IPS-20b (cell line): Measurements from ENCODE around the gene WFS1.

Source experiments
- H3K27ac ChIP-seq: one replicate; pipeline ENCODE4 v1.5.1; 2013; ENCODE audit warnings: low read length
- H3K27me3 ChIP-seq: 2 replicates; pipeline ENCODE4 v1.6.1; 2013; ENCODE audit warnings: mild to moderate bottlenecking, low read length, inconsistent platforms; ENCODE audit not compliant: insufficient read depth
- H3K36me3 ChIP-seq: 2 replicates; pipeline ENCODE4 v1.6.1; 2013; ENCODE audit warnings: low read depth, mild to moderate bottlenecking, inconsistent platforms, low read length, moderate library complexity; ENCODE audit not compliant: insufficient read depth
- H3K4me1 ChIP-seq: 2 replicates; pipeline ENCODE4 v1.6.1; 2013; ENCODE audit warnings: mild to moderate bottlenecking, control low read depth, inconsistent platforms, low read length, moderate library complexity; ENCODE audit not compliant: insufficient read depth
- H3K4me3 ChIP-seq: 2 replicates; pipeline ENCODE4 v1.5.1; 2013; ENCODE audit warnings: mild to moderate bottlenecking, low read length, inconsistent platforms
- H3K9ac ChIP-seq: 2 replicates; pipeline ENCODE4 v1.6.1; 2013; ENCODE audit warnings: low read depth, mild to moderate bottlenecking, inconsistent platforms, low read length, moderate library complexity
- H3K9me3 ChIP-seq: 2 replicates; pipeline ENCODE4 v1.6.1; 2013; ENCODE audit warnings: mild to moderate bottlenecking, low read depth, low read length, inconsistent platforms; ENCODE audit not compliant: insufficient read depth

WFS1 gene

DNA sequence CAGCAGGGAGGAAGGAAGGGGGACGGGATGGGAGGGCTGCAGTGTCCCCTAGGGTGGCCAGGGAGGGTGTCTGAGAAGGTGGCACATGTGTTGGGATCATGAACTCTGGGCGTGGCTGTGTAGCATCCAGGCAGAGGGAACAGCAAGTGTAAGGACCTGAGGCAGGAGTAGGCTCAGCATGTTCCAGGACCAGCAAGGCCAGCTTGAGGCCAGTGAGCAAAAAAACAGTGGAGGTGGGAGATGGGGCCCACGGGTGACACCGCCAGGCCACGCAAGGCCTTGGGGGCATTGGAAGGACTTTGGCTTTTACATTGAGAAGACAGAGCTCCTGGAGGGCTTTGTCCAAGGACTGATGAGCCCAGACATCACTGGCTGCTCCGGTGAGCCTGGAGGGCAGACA is 16.5 kb upstream of the WFS1 start:
- no peaks in the 10 kb centered on the region for H3K27me3 ChIP-seq
- no peak overlapping the region for H3K4me3 ChIP-seq
- no peaks in the 10 kb centered on the region for H3K9me3 ChIP-seq
- no peaks in the 10 kb centered on the region for H3K36me3 ChIP-seq
- H3K9ac ChIP-seq, result no peak overlapping the region
- peaks cover 6% of the 10 kb centered on the region; the same call in 1 of the 2 replicates for H3K4me1 ChIP-seq
- H3K27ac ChIP-seq, result no peak overlapping the region

DNA sequence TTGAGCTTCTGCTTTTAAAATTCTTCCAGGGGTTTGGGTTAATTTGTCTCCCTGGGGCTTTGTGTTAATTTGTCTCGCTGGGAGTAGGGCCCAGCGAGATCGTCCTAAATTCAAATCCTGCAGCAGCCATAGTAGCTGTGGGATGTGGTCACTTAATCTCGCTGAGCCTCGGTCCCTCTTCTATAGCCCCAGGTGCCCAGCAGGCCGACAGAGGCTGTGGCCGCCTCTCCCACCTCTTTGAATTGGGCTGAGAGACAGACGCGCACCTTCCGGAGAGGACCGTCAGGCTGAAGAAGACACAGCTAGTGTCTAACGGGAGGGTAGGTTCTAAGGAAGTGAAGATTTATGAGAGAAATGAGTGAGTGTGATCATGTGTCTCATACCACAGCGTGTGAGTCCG is 15.7 kb upstream of the WFS1 start:
- Histone ChIP-seq H3K9ac (no peak overlapping the region), H3K36me3 (no peaks in the 10 kb centered on the region), H3K27me3 (no peaks in the 10 kb centered on the region), H3K4me1 (peaks cover 4% of the 10 kb centered on the region; the same call in 1 of the 2 replicates), H3K27ac (no peak overlapping the region), H3K4me3 (no peak overlapping the region), H3K9me3 (no peaks in the 10 kb centered on the region)

DNA sequence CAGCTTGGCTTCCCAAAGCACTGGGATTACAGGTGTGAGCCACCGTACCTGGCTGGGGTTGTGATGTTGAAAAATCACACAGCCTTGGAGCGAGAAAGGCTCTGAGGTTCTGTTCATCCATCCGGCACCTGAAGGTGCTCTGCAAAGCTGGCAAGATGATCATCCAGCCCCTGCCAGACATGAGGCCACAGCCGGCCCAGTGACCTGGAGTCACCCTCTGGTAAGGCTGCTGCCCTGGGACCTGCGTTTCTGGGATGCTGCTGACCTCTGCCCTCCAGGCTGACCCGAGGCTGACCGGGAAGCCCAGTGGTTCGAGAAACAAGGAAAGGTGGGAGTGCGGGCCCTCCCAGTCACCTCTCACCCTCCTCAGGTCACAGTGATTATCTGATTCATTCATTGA is 13.5 kb upstream of the WFS1 start:
- Histone ChIP-seq H3K9ac (no peak overlapping the region), H3K9me3 (no peaks in the 10 kb centered on the region), H3K27me3 (no peaks in the 10 kb centered on the region), H3K36me3 (no peaks in the 10 kb centered on the region), H3K27ac (no peak overlapping the region), H3K4me3 (no peak overlapping the region), H3K4me1 (no peaks in the 10 kb centered on the region)

DNA sequence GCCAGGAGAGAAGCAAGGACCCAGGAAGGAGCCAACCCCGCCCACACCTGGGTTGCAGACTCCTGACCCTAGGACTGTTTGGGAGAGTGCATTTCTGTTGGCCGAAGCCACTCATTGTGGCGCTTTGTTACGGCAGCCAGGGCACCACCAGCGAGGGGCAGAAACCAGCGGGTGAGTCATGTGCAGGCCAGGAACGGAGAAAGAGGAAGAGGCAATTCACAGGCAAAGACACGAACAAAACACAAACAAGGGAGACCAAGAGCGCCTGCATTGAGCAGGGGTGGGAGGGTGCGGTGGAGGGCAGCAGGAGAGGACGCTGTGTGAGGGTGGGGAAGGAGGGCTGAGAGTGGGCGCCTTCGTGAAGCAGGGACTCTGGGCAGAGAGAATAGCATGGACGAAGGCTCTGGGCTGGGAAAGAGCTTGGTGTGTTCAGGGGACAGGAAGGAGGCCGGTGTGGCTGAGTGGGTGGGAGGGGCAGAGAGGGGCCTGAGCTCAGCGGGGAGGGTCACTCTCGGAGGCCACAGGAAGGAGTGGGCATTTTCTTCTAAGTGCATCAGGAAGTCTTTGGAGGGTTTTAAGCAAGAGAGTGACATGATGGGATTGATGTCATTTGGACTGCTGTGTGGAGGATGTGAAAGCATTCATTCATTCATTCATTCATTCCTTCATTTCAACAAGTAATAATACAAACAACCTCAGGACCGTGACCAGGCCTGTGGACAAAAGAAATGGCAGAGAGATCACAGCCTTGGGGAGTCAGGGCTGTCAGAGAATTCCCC is 12.2 kb upstream of the WFS1 start:
- H3K4me1 ChIP-seq, result no peaks in the 10 kb centered on the region
- H3K36me3 ChIP-seq, result no peaks in the 10 kb centered on the region
- H3K9me3 ChIP-seq, result no peaks in the 10 kb centered on the region
- H3K4me3 ChIP-seq, result peak overlapping the region; percentile 22; the same call in 1 of the 2 replicates
- H3K27ac ChIP-seq, result peak overlapping the region; percentile 24
- H3K9ac ChIP-seq, result peak overlapping the region; percentile 15; the same call in 1 of the 2 replicates
- H3K27me3 ChIP-seq, result no peaks in the 10 kb centered on the region

DNA sequence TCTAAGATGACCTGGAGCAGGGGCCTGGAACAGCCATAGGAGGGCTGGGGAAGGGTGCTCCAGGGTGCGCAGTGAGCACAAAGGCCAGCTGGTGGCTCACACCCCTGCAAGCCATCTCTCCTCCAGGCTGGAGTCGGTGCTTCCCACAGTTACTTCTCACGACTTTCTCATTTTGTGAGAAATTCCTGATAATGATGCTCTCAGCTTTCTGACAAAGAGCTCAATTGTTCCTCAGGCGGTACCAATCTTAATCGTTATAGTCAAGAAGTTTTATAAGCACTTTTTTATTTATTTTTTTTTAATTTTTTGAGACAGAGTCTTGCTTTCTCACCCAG is 11.7 kb upstream of the WFS1 start:
- no peak overlapping the region for H3K9ac ChIP-seq
- no peaks in the 10 kb centered on the region for H3K9me3 ChIP-seq
- no peak overlapping the region for H3K27ac ChIP-seq
- no peaks in the 10 kb centered on the region for H3K36me3 ChIP-seq
- H3K4me1 ChIP-seq, result no peaks in the 10 kb centered on the region
- no peaks in the 10 kb centered on the region for H3K27me3 ChIP-seq
- no peak overlapping the region for H3K4me3 ChIP-seq

DNA sequence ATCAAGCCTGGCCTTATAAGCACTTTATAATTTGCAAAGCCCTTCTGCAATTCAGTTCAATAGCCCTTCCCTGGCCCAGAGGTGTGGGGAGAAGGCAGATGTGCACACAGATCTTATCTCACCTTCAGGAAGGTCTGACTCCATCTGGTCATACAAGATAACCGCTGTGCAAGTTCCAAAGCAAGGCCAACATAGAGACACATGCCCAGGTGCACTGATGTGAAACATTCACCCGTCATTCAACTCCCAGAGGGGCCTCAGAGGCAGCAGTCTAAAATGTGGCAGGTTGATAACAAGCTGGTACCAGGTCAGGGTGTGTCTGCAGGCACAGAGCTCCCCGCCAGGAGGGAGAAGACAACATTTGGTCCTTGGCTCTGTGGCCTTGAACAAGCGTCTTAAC is 10.9 kb upstream of the WFS1 start:
- no peaks in the 10 kb centered on the region for H3K9me3 ChIP-seq
- no peak overlapping the region for H3K9ac ChIP-seq
- no peak overlapping the region for H3K4me3 ChIP-seq
- no peaks in the 10 kb centered on the region for H3K36me3 ChIP-seq
- H3K27me3 ChIP-seq, result no peaks in the 10 kb centered on the region
- no peak overlapping the region for H3K27ac ChIP-seq
- H3K4me1 ChIP-seq, result no peaks in the 10 kb centered on the region

DNA sequence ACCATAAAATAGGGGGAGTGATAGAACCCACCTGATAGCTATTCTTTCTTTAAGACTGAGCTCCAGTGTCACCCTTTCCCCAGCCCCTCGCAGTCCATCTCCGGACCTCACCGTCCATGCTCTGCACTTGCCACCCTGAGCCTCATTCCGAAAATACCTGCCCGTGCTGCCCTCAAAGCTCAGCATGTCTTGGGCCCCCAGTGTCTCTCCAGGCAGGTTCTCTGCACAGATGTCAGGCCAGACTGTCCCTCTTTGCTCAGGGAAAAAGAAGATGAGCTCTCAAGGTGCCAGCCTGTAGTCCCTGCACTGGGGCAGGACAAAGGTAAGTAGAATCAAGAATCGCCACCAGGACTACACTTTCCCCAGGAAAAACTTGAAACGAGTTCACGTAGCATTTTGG is 9.8 kb upstream of the WFS1 start:
- Histone ChIP-seq H3K4me1 (no peaks in the 10 kb centered on the region), H3K27ac (no peak overlapping the region), H3K27me3 (no peaks in the 10 kb centered on the region), H3K9ac (no peak overlapping the region), H3K36me3 (no peaks in the 10 kb centered on the region), H3K4me3 (no peak overlapping the region), H3K9me3 (no peaks in the 10 kb centered on the region)

DNA sequence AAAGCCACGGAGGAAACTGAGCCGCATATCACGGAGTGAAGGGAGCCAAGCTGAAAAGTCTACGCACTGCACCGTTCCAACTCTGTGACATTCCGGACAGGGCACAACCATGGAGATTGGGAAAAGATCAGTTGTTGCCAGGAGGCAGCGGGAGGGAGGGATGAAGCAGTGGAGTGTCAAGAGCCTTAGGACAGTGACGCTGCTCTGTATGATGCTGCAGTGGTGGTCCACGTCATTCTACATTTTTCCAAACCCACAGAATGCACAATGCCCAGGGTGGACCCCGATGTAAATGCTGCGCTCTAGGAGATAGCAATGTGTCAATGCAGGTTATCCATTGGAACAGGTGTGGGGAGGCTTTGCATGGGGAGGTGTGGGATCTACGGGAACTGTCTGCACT is 7.5 kb upstream of the WFS1 start:
- Histone ChIP-seq H3K27ac (no peak overlapping the region), H3K4me1 (no peaks in the 10 kb centered on the region)

DNA sequence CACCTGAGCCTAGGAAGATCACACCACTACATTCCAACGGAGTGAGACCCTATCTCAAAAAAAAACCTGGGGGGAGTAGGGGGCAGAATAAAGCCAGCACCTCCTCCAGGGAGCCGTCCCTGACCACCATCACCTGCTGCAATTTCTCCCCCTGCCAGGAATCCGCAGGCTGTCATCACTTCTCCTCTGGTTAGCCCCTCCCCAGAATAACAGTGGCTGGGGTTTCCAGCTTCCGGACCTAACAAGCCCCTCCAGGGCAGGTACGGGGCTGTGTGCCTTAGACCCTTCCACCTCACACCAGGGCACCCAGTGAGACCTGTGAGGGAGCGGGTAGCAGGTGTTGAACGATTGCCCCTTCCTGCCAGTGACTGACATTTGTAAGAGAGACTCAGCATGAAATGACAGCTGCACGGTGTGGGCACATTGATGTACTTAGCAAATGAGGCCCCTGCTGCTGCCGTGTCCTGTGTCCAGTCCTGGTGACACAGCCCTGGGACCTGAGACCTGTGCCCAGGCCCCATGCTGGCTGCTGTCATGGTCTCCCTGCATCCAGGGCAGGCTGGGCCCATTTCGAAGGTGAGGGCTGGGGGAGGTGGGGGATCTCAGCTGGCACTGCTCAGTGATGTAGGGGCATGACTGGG is 6.7 kb upstream of the WFS1 start:
- Histone ChIP-seq H3K9me3 (no peaks in the 10 kb centered on the region), H3K27ac (no peak overlapping the region), H3K4me1 (no peaks in the 10 kb centered on the region), H3K27me3 (0 out of 2 replicates have a peak, but pooled peaks cover 3% of the 10 kb centered on the region), H3K9ac (no peak overlapping the region), H3K4me3 (no peak overlapping the region), H3K36me3 (no peaks in the 10 kb centered on the region)

More for the DNA sequence above, 7.5 kb upstream of the WFS1 start:
- H3K36me3 ChIP-seq, result no peaks in the 10 kb centered on the region
- H3K9ac ChIP-seq, result no peak overlapping the region
- H3K27me3 ChIP-seq, result no peaks in the 10 kb centered on the region
- no peak overlapping the region for H3K4me3 ChIP-seq
- no peaks in the 10 kb centered on the region for H3K9me3 ChIP-seq

DNA sequence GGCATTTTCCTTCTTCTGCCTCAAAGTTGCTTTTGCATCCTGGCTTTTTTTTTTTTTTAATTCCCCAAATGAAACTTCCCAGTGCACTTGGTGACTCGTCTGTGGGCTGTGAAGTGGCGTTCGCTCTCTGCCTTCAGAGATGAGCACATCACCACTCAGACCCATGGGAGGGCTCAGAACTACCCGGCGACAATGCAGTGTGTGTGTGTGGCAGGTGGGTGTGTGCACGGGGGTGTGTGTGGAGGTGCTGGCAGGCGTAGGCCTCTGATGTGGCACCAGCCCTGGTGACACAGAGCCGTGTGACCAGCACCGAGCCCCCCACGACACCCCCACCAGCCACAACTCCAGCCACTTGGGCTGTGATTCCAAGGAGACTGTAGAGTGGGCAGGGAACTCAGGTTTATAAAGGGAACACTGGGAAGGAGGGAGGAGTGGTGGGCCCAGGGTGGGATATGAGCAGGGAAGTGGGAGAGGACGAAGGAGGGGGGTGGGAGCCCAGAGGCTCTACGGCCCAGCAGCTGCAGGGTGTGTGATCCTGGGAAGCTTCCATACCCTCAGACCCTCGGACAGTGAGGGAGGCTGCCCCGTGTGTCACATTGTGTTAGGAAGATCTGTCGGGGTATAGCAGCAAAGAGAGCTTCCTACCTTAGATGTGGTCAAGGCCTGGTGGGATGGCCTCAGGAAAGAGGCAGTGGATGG is 6.0 kb upstream of the WFS1 start:
- no peaks in the 10 kb centered on the region for H3K9me3 ChIP-seq
- no peak overlapping the region for H3K27ac ChIP-seq
- no peak overlapping the region for H3K9ac ChIP-seq
- peaks cover 10% of the 10 kb centered on the region; the same call in 1 of the 2 replicates for H3K27me3 ChIP-seq
- H3K36me3 ChIP-seq, result no peaks in the 10 kb centered on the region
- no peaks in the 10 kb centered on the region for H3K4me1 ChIP-seq
- no peak overlapping the region for H3K4me3 ChIP-seq

DNA sequence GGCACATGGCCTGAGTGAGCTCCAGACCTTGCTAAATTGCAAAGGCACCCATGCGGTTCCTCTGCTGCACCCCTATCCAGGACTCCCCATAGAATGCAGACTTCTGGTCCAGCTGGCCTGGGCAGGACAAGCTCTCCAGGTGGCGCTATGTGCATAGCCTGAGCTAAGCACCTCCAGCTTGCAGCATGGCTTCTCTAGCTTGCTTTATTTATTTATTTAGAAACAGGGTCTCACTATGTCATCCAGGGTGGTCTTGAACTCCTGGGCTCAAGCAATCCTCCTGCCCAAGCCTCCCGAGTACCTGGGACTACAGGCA is 5.5 kb upstream of the WFS1 start:
- Histone ChIP-seq H3K4me3 (no peak overlapping the region), H3K27ac (no peak overlapping the region), H3K27me3 (peaks cover 12% of the 10 kb centered on the region; the same call in 1 of the 2 replicates), H3K4me1 (peaks cover 4% of the 10 kb centered on the region; the same call in 1 of the 2 replicates), H3K36me3 (no peaks in the 10 kb centered on the region), H3K9me3 (no peaks in the 10 kb centered on the region), H3K9ac (no peak overlapping the region)

DNA sequence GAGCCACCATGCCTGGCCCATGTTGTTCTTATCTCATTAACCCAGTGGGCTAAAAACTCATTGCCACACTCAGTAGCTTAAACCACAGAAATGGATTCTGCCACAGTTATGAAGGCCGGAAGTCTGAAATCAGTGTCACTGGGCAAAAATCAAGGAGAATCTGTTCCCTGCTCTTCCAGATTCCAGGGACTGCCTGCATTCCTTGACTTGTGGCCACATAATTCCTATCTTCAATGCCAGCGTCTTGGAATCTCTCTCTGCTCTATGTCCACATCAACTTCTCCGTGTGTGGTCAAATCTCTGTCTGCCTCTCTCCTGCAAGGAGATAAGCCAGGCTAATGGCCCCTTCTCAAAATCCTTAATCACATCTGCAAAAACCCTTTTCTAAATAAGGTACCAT is 4.1 kb upstream of the WFS1 start:
- H3K9me3 ChIP-seq, result no peaks in the 10 kb centered on the region
- no peak overlapping the region for H3K4me3 ChIP-seq
- H3K36me3 ChIP-seq, result no peaks in the 10 kb centered on the region
- no peak overlapping the region for H3K27ac ChIP-seq
- H3K4me1 ChIP-seq, result peaks cover 5% of the 10 kb centered on the region; the same call in 1 of the 2 replicates
- H3K9ac ChIP-seq, result no peak overlapping the region
- H3K27me3 ChIP-seq, result peaks cover 12% of the 10 kb centered on the region; the same call in 1 of the 2 replicates
